Measurements from ENCODE around the gene TSR3. TPM values are rescaled to one million over a fixed set of nuclear protein-coding genes. Genes with fewer than 3 reads are reported as not detected.
A peak's percentile ranks its signal among the peaks of the same experiment; 100 is the strongest.

The TSR3 gene
- total and polyA plus RNA-seq, 2 of the 13 experiments (the other 11 are each of a cell fraction or from before 2014, with no cell fraction given), result 24.2 to 51.0 TPM

- 0 out of 2 replicates have a peak, but pooled peaks have one; percentile 49 for TF ChIP-seq GPN1 (CRISPR knock-in tag; IDR thresholded peaks at IDR 0.05; ENCODE audit: borderline replicate concordance)
- no peak for TF ChIP-seq HIC2 (CRISPR knock-in tag; IDR thresholded peaks at IDR 0.05; ENCODE audit: low read depth)
- no peak; the same call in 1 of the 2 replicates for TF ChIP-seq AKNA (CRISPR knock-in tag; IDR thresholded peaks at IDR 0.05; ENCODE audit: borderline replicate concordance)
- no peak for TF ChIP-seq DMTF1 (CRISPR knock-in tag; IDR thresholded peaks at IDR 0.05)
- TF ChIP-seq SPEN (CRISPR knock-in tag; IDR thresholded peaks at IDR 0.05; ENCODE audit: low read depth), result peak; percentile 100; the same call in 1 of the 2 replicates
- TF ChIP-seq ZBTB14 (CRISPR knock-in tag; IDR thresholded peaks at IDR 0.05), result no peak
- TF ChIP-seq ZNF674 (CRISPR knock-in tag; IDR thresholded peaks at IDR 0.05; ENCODE audit: low read depth), result peak; percentile 53; the same call in 1 of the 2 replicates
- TF ChIP-seq ATRX (CRISPR knock-in tag; IDR thresholded peaks at IDR 0.05; ENCODE audit: borderline replicate concordance), result no peak
- peak; percentile 85 for TF ChIP-seq KDM2A (CRISPR knock-in tag; IDR thresholded peaks at IDR 0.05; ENCODE audit: borderline replicate concordance, low read depth)
- TF ChIP-seq RFXANK (CRISPR knock-in tag; IDR thresholded peaks at IDR 0.05), result no peak
- no peak for TF ChIP-seq REL (CRISPR knock-in tag; conservative IDR thresholded peaks at IDR 0.05)
- TF ChIP-seq LBX2 (CRISPR knock-in tag; IDR thresholded peaks at IDR 0.05; ENCODE audit: borderline replicate concordance), result no peak
- 0 out of 2 replicates have a peak, but pooled peaks have one; percentile 67 for TF ChIP-seq CBFB (CRISPR knock-in tag; IDR thresholded peaks at IDR 0.05)
- TF ChIP-seq ZNF136 (CRISPR knock-in tag; IDR thresholded peaks at IDR 0.05; ENCODE audit: low read depth), result no peak
- TF ChIP-seq GABPA (IDR thresholded peaks at IDR 0.05; ENCODE audit: low read depth, low read length), result no peak; the same call in 1 of the 2 replicates
- peak; percentile 43; the same call in 1 of the 2 replicates for TF ChIP-seq GABPA (CRISPR knock-in tag; IDR thresholded peaks at IDR 0.05; ENCODE audit: low read depth)
These were observed 42.4 kb downstream of the TSR3 start, which contains the start of gene UBE2I (continued) for GRCh38 chr16:1308977-1309885.
